ENCODE data around the gene MAP4K4.

- TF ChIP-seq, protein P1, sequence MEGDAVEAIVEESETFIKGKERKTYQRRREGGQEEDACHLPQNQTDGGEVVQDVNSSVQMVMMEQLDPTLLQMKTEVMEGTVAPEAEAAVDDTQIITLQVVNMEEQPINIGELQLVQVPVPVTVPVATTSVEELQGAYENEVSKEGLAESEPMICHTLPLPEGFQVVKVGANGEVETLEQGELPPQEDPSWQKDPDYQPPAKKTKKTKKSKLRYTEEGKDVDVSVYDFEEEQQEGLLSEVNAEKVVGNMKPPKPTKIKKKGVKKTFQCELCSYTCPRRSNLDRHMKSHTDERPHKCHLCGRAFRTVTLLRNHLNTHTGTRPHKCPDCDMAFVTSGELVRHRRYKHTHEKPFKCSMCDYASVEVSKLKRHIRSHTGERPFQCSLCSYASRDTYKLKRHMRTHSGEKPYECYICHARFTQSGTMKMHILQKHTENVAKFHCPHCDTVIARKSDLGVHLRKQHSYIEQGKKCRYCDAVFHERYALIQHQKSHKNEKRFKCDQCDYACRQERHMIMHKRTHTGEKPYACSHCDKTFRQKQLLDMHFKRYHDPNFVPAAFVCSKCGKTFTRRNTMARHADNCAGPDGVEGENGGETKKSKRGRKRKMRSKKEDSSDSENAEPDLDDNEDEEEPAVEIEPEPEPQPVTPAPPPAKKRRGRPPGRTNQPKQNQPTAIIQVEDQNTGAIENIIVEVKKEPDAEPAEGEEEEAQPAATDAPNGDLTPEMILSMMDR (IDR thresholded peaks at IDR 0.05; ENCODE audit: low read depth, low read length): no peak
- no peak for TF ChIP-seq EZH2phosphoT487 (IDR thresholded peaks at IDR 0.05; ENCODE audit: low read depth)
Measured at GRCh38 chr2:101850991-101851390, 153.5 kb downstream of the MAP4K4 start.
